RWPE2 (cell line): ENCODE results near the gene FAM72A.
"Not testable (repeated sequence)": the region's sequence is repeated elsewhere in the genome, so short reads cannot be mapped to it uniquely, and the experiment has no call there.

ENCODE experiments used
- ATAC-seq: fragments of 200-7000 bp; cut with Tn5 transposase; 3 replicates; pipeline ENCODE4 v1.9.1; 2021; ENCODE audit warnings: low read depth
- DNase-seq: peaks from one replicate; pipeline ENCODE4 v3.0.0-alpha.2; 2020; ENCODE audit warnings: low spot score
- H3K27ac ChIP-seq: fragments of 450-650 bp; 2 replicates; pipeline ENCODE4 v1.5.1; 2017; ENCODE audit warnings: mild to moderate bottlenecking; ENCODE audit not compliant: poor library complexity, severe bottlenecking
- H3K27me3 ChIP-seq: fragments of 250-450 bp; sonication (Bioruptor Pico); 2 replicates; pipeline ENCODE4 v1.5.1; 2021; ENCODE audit warnings: mild to moderate bottlenecking, moderate library complexity; ENCODE audit not compliant: insufficient read depth, poor library complexity, severe bottlenecking
- H3K36me3 ChIP-seq: fragments of 250-450 bp; sonication (Bioruptor Pico); 2 replicates; pipeline ENCODE4 v1.5.1; 2020; ENCODE audit warnings: low read depth, mild to moderate bottlenecking, moderate library complexity
- H3K4me1 ChIP-seq: fragments of 250-450 bp; sonication (Bioruptor Pico); 2 replicates; pipeline ENCODE4 v1.5.1; 2021; ENCODE audit warnings: mild to moderate bottlenecking, moderate library complexity; ENCODE audit not compliant: insufficient read depth, poor library complexity, severe bottlenecking
- H3K4me3 ChIP-seq: fragments of 250-450 bp; sonication (Bioruptor Pico); 2 replicates; pipeline ENCODE4 v1.5.1; 2021; ENCODE audit warnings: mild to moderate bottlenecking, moderate library complexity; ENCODE audit not compliant: severe bottlenecking
- H3K9me3 ChIP-seq: fragments of 250-450 bp; sonication (Bioruptor Pico); 2 replicates; pipeline ENCODE4 v1.5.1; 2021; ENCODE audit warnings: mild to moderate bottlenecking, moderate library complexity; ENCODE audit not compliant: severe bottlenecking
- TF ChIP-seq, protein P1 (sequence below): fragments of 450-650 bp; IDR thresholded peaks from one replicate; pipeline ENCODE4 v1.5.1; 2017; ENCODE audit warnings: mild to moderate bottlenecking, moderate library complexity; ENCODE audit not compliant: poor library complexity, severe bottlenecking

FAM72A gene

DNA sequence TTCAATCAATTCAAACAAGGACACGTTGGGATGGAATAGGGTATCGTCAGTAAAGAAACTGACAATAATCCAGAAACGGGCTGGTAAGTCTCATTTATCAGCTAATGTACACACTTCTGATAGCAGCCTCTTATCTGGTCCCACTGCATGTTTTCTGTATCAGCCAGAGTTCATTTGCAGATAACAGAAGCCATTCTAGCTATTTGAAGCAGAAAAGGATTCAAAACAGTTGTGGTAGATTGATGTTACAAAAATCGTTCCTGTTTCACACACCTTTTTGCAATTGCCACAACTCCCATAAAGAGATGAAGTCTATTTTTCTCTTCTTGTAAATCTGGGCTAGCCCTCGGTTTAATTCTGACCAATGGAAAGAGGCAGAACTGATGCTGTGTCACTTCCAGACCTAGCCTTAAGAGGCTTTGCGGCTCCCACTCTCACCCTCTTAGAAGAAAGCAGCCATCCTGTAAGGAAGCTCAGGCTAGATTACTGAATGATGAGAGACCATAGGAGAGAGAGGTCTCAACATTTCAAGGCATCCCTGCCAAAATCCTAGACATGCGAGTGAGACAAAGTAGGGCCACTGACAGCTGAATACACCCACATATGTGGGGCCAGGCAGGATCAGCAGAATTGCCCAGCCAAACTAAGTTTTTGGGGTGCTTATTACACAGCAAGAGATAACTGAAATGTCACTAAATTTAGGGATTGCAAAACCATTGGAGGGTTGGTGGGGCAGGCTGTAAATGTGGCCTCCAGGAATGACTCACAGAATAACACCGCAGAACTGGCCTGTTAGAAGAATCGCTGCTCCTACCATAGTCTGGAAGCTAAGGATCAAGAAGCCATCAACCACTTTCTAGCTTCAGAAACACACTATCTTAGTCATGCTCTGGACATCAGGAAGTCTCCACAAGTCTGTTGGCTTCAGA, 24.3 kb downstream of the FAM72A start:
- H3K4me3 ChIP-seq, ATAC-seq, H3K27me3 ChIP-seq, DNase-seq, H3K9me3 ChIP-seq, H3K4me1 ChIP-seq, H3K27ac ChIP-seq, H3K36me3 ChIP-seq: not testable (repeated sequence)

DNA sequence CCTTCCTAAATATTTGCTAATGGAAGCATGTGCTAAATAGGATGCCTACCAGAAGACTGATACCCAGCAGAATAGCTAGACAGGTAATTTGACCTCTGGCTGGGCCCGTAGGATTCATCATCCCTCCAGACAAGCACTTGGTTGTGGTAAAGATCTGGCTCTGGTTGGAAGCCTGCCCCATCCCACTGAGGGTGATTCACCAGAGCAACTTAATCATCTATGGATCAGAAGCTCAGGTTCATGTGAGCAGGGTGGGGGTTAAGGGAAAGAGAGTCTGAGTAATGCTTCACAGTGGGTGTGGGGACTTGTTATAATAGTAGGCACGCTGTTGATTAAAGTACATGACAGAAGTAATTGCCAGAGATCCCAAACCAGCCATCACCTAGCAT, 26.5 kb downstream of the FAM72A start:
- not testable (repeated sequence) for H3K27me3 ChIP-seq, H3K4me3 ChIP-seq, H3K27ac ChIP-seq, H3K36me3 ChIP-seq, H3K9me3 ChIP-seq, H3K4me1 ChIP-seq
- peak; percentile 98 for ATAC-seq
- DNase-seq, result peak; percentile 79

DNA sequence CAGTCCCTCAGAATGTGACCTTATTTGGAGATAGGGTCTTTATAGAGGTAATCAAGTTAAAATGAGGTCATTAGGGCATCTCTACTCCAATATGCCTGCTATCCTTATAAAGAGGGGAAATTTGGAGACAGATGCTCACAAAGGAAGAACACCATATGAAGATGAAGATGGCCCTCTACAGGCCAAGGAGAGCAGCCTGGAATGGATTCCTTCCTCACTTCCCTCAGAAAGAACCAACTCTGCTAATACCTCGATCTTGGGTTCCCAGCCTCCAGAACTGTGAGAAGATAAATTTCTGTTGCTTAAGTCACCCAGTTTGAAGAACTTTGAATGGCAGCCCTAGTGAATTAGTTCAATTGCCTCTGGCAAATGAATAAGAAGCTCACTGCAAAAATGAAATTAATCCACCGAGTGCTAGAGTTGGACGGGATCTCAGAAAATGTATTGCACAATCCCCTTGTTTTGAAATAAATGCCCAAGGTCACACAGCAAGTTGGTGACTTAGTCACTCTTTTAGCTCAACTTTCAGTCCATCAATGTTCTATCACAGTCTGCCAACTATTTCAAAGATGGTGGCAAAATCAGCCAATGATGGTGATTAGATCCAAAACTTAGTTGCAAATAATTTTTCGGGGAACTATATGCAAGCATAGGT, 27.1 kb downstream of the FAM72A start:
- not testable (repeated sequence) for H3K4me3 ChIP-seq, H3K36me3 ChIP-seq, DNase-seq, H3K27me3 ChIP-seq, H3K4me1 ChIP-seq, H3K9me3 ChIP-seq
- ATAC-seq, result peak; percentile 8
- H3K27ac ChIP-seq, result peak overlapping the region; percentile 46

DNA sequence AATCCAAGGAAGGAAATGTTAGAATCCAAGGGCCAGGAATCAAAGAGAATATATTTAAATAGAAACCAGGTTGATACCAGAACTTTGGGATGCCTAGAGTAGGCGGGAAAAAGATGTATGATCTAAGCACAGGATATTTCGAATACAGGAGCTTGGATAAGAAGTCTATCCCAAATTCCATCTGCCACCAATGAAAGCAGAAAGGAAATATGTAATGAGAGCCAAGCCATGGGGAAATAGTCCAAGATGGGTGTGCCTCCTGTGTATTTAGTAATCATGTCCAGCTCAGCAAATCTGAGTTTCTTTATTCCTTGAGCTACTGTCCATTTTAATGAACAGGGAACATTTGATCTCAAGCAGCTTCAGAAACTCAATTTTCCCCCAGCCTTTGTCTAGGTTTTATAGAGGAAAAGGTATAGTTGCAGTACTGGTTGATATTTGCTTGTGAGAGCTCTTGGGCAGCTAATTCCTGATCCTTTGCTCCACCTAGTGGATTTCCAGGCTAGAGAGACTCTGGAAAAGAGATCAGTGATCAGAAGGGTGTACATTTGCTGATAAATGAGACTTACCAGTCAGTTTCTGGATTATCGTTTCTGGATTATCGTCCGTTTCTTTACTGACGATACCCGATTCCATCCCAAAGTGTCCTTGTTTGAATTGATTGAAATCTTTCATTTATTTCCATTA, 28.3 kb downstream of the FAM72A start:
- H3K9me3 ChIP-seq, H3K4me3 ChIP-seq, H3K4me1 ChIP-seq, DNase-seq, H3K27me3 ChIP-seq, H3K27ac ChIP-seq, H3K36me3 ChIP-seq: not testable (repeated sequence)
- 0 out of 3 replicates have a peak, but pooled peaks have one; percentile 24 for ATAC-seq
- TF ChIP-seq, protein P1, sequence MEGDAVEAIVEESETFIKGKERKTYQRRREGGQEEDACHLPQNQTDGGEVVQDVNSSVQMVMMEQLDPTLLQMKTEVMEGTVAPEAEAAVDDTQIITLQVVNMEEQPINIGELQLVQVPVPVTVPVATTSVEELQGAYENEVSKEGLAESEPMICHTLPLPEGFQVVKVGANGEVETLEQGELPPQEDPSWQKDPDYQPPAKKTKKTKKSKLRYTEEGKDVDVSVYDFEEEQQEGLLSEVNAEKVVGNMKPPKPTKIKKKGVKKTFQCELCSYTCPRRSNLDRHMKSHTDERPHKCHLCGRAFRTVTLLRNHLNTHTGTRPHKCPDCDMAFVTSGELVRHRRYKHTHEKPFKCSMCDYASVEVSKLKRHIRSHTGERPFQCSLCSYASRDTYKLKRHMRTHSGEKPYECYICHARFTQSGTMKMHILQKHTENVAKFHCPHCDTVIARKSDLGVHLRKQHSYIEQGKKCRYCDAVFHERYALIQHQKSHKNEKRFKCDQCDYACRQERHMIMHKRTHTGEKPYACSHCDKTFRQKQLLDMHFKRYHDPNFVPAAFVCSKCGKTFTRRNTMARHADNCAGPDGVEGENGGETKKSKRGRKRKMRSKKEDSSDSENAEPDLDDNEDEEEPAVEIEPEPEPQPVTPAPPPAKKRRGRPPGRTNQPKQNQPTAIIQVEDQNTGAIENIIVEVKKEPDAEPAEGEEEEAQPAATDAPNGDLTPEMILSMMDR, result peak; percentile 12

DNA sequence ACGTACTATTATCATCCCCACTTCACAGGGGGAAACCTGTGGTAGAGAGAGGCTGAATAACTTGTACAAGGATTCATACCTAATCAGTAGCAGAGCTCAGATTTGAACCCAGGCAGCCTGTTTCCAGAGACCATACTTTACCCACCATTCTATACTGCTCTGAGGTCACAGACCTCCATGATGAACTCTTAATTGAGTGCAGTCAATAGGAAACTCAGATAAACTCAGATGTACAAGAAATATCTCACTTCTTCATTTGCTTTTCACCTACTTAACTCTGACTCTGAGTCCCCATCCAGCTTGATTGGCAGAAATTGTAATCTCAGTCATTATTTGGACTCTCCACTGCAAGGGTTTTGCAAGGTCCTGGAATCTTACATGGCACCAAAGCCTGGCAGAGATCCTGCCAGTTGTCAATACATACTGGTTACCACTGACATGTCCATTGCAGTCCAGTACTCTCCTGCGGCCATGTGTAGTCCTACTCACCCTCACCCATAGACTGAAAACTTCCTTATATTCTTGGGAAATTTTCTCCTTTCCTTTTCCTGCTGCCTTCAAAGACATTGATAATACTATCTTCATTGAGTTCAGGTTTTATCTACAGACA, 29.4 kb downstream of the FAM72A start:
- H3K27ac ChIP-seq, H3K9me3 ChIP-seq, H3K4me1 ChIP-seq, H3K36me3 ChIP-seq, H3K4me3 ChIP-seq, DNase-seq, ATAC-seq, H3K27me3 ChIP-seq: not testable (repeated sequence)

DNA sequence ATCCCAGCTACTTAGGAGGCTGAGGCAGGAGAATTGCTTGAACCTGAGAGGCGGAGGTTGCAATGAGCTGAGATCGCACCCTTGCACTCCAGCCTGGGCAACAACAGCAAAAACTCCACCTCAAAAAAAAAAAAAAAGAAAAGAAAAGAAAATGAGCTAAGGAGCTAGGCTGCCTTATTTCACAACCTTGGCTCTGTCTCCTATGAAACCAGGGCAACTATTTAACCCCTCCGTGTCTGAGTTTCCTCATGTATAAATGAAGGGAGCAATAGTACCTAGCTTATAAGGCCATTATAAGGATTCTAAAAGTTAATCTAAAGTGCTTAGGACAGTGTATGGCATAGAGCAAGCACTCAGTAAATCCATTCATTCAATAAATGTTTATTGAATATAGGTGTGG, 32.8 kb downstream of the FAM72A start:
- H3K9me3 ChIP-seq, H3K27ac ChIP-seq, H3K4me3 ChIP-seq, H3K4me1 ChIP-seq, DNase-seq, H3K36me3 ChIP-seq, H3K27me3 ChIP-seq, ATAC-seq: not testable (repeated sequence)

DNA sequence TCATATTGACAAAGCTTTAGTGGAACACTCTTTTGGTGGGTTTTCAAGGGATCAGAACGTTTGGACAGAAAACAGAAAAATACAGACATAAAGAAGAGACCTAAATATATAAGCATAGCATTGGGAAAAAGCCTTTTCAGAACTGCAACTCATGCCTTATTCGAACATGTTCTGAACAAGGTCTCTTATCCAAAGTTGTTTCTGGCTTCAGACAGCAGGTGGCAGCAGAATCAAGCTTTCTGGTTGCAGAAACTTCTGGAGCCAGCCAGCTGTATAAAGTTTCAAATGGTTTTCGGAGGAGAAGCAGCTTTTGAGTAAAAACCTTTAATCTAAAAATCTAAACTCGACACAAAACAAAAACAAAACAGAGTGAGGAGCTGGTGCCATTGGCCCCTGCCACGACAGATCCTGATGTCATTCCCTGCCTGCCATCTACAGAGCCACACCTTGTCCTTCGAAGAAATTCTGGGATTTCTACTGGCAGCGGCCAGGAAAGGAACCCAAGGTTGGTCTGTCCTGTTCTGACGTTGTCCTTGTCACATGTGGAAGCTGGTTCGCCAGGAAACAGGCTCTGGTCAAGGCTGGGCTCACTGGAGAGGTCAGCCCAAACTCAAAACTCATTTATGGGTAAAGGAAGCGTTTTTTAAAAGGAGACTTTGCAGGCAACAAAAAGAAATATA, 35.1 kb downstream of the FAM72A start:
- H3K4me1 ChIP-seq, DNase-seq, H3K36me3 ChIP-seq, H3K27me3 ChIP-seq, H3K4me3 ChIP-seq, H3K9me3 ChIP-seq, H3K27ac ChIP-seq: not testable (repeated sequence)
- peak; percentile 76 for ATAC-seq
